Measurements from ENCODE around the gene SPATA13. TPM values are rescaled to one million over a fixed set of nuclear protein-coding genes. Genes with fewer than 3 reads are reported as not detected.
A peak's percentile ranks its signal among the peaks of the same experiment; 100 is the strongest.

Gene SPATA13
- total RNA-seq, 6 experiments from 2014 or later: 7.0 to 9.2 (median 8.4) TPM

- Mint-ChIP-seq H3K9me3 (no peaks in the 10 kb centered on the region), H3K27me3 (ENCODE audit: insufficient read depth) (no peaks in the 10 kb centered on the region; the same call in 1 of the 2 replicates), H3K27ac (no peak overlapping the region), H3K4me1 (ENCODE audit: low read depth) (no peaks in the 10 kb centered on the region), H3K4me3 (no peak overlapping the region), H3K36me3 (ENCODE audit: low read depth) (no peaks in the 10 kb centered on the region)
- TF ChIP-seq, protein P1, sequence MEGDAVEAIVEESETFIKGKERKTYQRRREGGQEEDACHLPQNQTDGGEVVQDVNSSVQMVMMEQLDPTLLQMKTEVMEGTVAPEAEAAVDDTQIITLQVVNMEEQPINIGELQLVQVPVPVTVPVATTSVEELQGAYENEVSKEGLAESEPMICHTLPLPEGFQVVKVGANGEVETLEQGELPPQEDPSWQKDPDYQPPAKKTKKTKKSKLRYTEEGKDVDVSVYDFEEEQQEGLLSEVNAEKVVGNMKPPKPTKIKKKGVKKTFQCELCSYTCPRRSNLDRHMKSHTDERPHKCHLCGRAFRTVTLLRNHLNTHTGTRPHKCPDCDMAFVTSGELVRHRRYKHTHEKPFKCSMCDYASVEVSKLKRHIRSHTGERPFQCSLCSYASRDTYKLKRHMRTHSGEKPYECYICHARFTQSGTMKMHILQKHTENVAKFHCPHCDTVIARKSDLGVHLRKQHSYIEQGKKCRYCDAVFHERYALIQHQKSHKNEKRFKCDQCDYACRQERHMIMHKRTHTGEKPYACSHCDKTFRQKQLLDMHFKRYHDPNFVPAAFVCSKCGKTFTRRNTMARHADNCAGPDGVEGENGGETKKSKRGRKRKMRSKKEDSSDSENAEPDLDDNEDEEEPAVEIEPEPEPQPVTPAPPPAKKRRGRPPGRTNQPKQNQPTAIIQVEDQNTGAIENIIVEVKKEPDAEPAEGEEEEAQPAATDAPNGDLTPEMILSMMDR (IDR thresholded peaks at IDR 0.05): no peak
- no peak for DNase-seq
These were observed 35.1 kb downstream of the SPATA13 start for GRCh38 chr13:24195626-24196025.

DNA sequence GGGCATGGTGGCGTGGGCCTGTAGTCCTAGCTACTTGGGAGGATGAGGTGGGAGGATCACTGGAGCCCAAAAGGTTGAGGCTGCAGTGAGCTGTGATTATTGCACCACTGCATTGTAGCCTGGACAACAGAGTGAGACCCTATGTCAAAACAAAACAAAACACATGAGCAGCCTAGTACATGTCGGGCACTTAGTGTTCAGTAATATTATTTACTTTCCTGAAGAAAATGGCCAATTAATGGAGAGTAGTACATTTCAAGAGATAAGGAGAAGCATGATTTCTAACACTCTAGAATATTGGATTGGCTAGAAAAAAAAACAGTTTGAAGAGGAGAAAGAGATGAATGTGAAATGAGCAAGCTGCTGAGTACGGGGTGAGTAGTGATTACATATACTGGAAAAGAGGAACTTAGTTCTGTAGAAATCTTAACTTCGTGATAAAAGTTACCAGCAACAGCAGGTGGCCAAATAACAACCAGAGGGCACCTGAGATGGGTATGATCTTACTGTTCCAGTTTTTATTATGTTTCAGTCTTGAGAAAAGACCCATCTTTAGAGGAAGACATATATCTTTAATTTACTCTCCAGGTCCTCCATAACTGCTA, 36.2 kb downstream of the SPATA13 start:
- TF ChIP-seq, protein P1 (IDR thresholded peaks at IDR 0.05): no peak
- no peak overlapping the region for H3K4me3 Mint-ChIP-seq
- H3K27me3 Mint-ChIP-seq (ENCODE audit: insufficient read depth): no peaks in the 10 kb centered on the region; the same call in 1 of the 2 replicates
- H3K9me3 Mint-ChIP-seq: no peaks in the 10 kb centered on the region
- no peak overlapping the region for H3K27ac Mint-ChIP-seq
- no peaks in the 10 kb centered on the region for H3K36me3 Mint-ChIP-seq (ENCODE audit: low read depth)
- DNase-seq: no peak
- no peaks in the 10 kb centered on the region for H3K4me1 Mint-ChIP-seq (ENCODE audit: low read depth)

GRCh38 chr13:24199016-24199415, 38.5 kb downstream of the SPATA13 start:
- Mint-ChIP-seq H3K27ac (no peak overlapping the region; the same call in 1 of the 2 replicates), H3K4me3 (no peak overlapping the region), H3K4me1 (ENCODE audit: low read depth) (peaks cover 10% of the 10 kb centered on the region), H3K36me3 (ENCODE audit: low read depth) (no peaks in the 10 kb centered on the region), H3K9me3 (no peaks in the 10 kb centered on the region), H3K27me3 (ENCODE audit: insufficient read depth) (no peaks in the 10 kb centered on the region; the same call in 1 of the 2 replicates)
- no peak for DNase-seq
- TF ChIP-seq, protein P1 (IDR thresholded peaks at IDR 0.05): no peak

DNA sequence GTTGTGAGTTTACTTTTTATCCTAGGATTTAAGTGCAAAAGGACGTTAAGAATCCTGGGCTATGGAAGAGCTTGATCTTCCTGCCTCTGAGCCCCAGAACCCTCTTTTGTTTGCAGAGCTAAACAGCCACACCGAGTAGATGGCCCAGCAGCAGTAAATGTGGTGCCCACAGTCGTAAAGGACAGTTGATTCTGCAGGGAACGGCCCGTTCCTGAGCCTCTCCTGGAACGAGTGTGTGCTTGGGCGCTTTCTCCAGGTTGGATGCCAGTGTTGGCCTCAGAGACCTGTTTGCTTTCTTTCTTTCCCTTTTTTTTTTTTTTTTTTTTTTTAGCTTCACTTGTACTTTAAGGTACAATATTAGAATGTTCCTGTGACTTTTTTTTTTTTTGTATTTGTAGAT, 41.7 kb downstream of the SPATA13 start:
- Mint-ChIP-seq H3K27ac (no peak overlapping the region), H3K9me3 (no peaks in the 10 kb centered on the region), H3K36me3 (ENCODE audit: low read depth) (no peaks in the 10 kb centered on the region; the same call in 1 of the 2 replicates), H3K4me1 (ENCODE audit: low read depth) (peaks cover 23% of the 10 kb centered on the region), H3K27me3 (ENCODE audit: insufficient read depth) (no peaks in the 10 kb centered on the region; the same call in 1 of the 2 replicates), H3K4me3 (no peak overlapping the region)
- DNase-seq: no peak
- TF ChIP-seq, protein P1 (IDR thresholded peaks at IDR 0.05): no peak

GRCh38 chr13:24203273-24203672, 42.8 kb downstream of the SPATA13 start:
- Mint-ChIP-seq H3K9me3 (no peaks in the 10 kb centered on the region), H3K4me3 (no peak overlapping the region), H3K36me3 (ENCODE audit: low read depth) (no peaks in the 10 kb centered on the region; the same call in 1 of the 2 replicates), H3K27ac (peak overlapping the region; percentile 10; the same call in 1 of the 2 replicates), H3K4me1 (ENCODE audit: low read depth) (peaks cover 30% of the 10 kb centered on the region), H3K27me3 (ENCODE audit: insufficient read depth) (no peaks in the 10 kb centered on the region; the same call in 1 of the 2 replicates)
- no peak for DNase-seq
- TF ChIP-seq, protein P1 (IDR thresholded peaks at IDR 0.05): no peak
